Suppressor macrophage treated with lipopolysaccharide for 1 hour (primary cell): ENCODE data around the gene IL1RL1.

ENCODE experiments used
- DNase-seq, 3 donors: peaks; one replicate each; pipeline ENCODE4 v3.0.0-alpha.2; 2020 to 2022

Gene IL1RL1

DNA sequence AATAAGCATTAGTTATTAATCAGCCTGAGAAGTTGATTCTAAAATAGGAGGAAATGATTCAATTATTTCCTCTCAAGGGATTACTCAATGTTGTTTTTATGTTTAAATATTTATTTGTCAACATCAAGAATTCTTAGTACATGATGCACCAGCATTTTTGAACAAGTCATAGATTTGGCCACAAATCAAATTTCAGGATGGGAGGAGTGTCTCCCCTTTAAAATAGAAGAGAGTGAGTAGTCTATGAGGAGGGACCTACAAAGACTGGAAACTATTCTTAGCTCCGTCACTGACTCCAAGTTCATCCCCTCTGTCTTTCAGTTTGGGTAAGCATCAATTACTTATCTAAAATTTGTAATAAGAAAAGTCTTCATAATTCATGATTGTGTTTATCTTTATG lies 25.6 kb downstream of the IL1RL1 start:
- DNase-seq, result no peak

DNA sequence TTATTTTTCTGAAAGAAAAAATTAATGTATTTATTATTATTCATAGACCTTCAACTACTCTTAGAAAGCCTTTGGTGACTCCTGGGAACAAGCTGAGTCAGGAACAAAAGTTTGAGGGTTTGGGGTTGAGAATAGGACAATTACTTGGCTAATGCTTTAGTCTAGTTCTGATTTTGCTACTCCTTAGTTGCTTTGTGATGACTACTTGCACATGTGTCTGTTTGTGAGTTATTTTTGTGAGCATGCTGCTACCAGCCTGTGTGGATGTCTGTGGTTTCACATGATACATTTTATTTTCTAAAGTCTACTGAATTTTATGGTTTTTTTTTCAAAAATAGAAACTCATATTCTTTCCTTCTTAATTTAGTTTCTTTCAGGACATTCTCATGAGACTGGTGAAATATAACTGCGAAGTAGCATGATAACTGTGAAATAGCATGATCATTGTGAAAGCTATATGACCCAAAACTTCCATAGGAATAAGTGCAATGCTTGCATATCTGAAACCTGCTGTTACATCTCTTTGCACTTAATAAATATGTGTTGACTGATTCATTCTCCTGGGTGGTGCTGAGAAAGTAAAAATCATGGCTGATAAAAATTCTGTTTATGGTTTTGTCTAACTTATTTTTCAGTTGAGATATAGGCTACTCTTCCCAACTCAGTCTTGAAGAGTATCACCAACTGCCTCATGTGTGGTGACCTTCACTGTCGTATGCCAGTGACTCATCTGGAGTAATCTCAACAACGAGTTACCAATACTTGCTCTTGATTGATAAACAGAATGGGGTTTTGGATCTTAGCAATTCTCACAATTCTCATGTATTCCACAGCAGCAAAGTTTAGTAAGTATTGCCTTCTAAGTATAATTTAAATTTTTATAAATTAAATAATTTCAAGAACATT lies 26.4 kb downstream of the IL1RL1 start:
- DNase-seq, result no peak

- no peak for DNase-seq
Observed at GRCh38 chr2:102340778-102341177, 29.4 kb downstream of the IL1RL1 start.

DNA sequence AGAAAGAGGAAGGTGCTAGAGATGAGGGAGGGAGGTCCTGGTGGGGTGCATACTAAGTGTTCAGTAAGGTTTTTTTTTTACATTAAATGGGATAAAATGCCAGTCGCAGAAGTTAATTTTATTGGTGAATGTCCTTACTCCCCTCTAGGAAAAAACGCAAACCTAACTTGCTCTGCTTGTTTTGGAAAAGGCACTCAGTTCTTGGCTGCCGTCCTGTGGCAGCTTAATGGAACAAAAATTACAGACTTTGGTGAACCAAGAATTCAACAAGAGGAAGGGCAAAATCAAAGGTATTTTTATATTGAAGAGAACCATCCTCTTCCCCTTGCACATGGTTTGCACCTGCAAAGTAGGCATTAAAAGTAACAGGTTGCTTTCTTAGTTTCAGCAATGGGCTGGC lies 31.5 kb downstream of the IL1RL1 start:
- DNase-seq, result no peak

DNA sequence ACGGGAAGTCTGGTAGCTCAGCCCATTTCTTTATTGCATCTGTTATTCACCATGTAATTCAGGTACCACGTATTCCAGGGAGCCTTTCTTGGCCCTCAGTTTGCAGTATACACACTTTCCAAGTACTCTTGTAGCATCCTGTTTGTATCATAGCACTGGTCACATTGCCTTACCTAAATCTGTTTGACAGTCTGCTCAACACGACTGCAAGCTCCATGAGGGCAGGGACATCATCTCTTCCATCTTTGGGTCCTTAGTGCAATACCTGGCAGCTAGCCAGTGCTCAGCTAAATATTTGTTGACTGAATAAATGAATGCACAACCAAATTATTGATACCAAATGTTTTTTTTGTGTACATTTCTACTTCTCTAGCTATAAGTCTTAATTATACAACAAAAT lies 33.0 kb downstream of the IL1RL1 start:
- no peak for DNase-seq

DNA sequence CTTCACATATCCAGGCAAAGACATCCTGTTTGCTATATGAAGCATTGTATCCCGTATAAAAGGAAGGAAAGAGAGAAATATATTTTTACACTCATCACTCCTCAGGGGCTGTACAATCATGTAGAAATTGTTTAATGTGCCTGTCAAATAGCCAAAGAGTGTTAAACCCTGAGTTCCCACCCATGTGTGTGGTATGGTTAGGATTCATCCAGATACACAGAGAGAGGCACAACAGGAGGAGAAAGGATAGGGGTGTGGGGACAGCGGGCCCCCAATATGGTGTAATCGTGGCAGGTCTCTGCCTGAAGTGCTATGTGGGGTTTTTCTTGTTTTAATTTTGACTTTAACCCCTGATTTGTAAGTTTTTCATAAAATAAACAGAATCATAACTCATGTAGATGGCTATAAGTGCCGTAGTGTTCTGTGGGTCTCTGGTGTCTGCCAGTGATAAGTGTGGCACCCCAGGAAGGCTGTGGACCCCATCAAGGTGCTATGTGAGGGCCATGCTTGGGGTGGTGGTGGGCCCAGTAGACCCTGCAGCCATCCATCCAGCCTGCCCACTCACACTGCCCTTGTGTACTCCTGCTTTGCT lies 34.1 kb downstream of the IL1RL1 start:
- DNase-seq, result no peak

- DNase-seq, result no peak
Observed at GRCh38 chr2:102346381-102347130, 35.2 kb downstream of the IL1RL1 start.

DNA sequence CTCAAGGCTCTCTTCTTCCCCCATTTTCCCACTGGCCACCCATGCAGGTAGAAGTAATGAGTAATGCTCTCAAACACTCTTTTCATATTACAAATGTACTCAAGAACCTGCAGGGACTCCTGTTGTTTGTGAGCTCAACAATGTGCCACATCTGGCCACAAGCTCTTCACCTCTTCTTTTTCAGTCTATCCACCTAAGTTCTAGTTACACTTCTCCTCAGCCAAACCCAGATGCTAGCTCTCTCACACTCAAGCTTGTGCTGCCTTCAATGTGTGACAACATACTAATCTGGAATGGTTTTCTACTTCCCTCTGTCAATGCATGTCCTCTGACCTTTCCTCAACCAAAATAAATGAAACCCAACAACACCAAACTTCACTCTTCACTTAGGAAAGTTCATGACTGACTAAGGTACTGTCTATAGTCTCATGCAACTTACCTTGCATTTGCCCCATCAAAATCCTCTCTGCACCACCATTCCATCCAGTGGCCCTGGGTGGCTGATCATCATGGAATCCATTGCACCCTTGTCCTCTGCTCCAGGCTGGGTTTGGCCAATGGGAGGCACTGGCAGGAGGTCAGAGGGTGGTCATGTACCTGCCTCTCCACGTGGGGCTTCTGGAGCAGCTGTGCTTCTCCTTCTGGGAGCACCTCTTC lies 38.9 kb downstream of the IL1RL1 start:
- DNase-seq, result no peak

DNA sequence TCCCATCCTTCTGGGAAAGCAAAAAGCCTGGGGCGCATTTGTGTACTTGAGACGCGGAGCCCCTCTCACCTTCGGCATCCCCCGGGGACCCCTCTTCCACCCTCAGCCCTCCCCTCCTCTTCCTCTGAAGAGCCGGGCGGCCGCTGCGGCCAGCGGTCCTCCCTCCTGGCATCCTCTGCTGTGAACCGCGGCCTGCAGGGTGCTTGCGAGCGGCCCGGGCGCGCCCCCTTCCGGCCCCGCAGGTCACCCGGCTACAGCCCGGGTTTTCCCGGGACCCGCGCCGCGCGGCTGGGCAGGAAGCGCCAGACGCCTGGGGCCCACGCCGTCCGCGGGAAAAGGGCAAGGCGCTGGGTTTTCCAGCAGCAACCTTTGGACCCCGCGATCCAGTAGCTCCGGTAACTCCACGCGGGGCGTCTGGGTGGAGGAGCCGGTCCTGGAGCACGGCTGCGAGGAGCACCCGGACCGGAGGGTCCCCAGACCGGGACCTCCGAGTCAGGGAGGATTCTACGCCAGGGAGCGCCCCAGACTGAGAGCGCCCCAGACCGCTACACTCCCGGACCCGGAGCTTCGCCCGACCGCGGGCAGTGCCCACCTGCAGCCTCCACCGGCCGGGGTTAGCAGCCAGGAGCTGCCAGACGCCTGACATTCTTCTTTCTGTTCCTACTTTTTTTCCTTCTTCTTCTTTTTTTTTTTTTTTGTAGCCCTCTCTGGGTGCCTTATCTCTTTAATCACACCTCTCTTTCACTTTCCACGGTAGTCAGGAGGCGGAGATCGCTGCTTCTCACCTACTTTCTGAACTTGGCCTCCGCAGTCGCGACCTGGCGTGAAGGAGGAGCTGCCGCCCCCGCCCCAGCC lies 44.4 kb downstream of the IL1RL1 start, which contains the start of gene IL18R1:
Gene IL18R1, plus strand, starts transcription at position 271 of the 855 bp plus-strand sequence. CDS start 6,865 bp downstream, outside the sequence.
- DNase-seq, result peak; percentile 85 to 95 (median 89)

GRCh38 chr2:102356381-102356712 lies 45.0 kb downstream of the IL1RL1 start:
- no peak for DNase-seq

GRCh38 chr2:102356741-102357140 lies 45.4 kb downstream of the IL1RL1 start:
- DNase-seq, result no peak

- DNase-seq, result peak; percentile 49 to 77 (median 71)
Observed at GRCh38 chr2:102357937-102358336, 46.6 kb downstream of the IL1RL1 start.

DNA sequence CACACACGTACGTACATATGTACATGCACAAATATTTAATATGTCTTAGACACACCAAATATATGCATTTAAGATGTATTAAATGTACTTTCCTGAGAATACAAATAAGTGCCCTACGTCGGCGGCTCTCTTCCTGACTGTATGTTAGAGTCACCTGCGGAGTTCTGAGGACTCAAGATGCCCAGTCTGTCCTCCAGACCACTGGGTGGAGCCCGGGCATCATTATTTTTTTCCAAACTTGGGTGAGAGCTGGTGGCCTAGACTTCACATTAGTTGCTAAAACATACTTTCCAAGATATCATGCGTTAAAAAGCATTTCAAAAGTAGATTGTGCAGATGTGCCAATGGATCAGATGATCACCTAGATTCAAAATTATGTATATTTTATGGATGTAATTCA lies 47.1 kb downstream of the IL1RL1 start:
- DNase-seq, result no peak

- DNase-seq, result no peak
Observed at GRCh38 chr2:102359527-102359926, 48.2 kb downstream of the IL1RL1 start.

GRCh38 chr2:102361632-102362241 lies 50.4 kb downstream of the IL1RL1 start:
- DNase-seq, result no peak

DNA sequence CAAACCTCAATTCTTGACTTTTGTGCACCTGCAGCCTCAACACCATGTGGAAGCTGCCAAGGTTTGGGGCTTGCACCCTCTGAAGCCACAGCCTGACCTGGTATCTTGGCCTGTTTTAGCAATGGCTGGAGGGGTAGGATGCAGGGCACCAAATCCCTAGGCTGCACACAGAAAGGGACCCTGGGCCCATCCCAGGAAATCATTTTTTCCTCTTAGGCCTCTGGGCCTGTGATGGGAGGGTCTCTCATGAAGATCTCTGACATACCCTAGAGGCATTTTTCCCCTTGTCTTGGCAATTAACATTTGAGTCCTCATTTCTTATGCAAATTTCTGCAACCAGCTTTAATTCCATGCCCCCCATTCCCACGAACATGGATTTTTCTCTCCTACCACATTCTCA lies 54.4 kb downstream of the IL1RL1 start:
- no peak for DNase-seq

DNA sequence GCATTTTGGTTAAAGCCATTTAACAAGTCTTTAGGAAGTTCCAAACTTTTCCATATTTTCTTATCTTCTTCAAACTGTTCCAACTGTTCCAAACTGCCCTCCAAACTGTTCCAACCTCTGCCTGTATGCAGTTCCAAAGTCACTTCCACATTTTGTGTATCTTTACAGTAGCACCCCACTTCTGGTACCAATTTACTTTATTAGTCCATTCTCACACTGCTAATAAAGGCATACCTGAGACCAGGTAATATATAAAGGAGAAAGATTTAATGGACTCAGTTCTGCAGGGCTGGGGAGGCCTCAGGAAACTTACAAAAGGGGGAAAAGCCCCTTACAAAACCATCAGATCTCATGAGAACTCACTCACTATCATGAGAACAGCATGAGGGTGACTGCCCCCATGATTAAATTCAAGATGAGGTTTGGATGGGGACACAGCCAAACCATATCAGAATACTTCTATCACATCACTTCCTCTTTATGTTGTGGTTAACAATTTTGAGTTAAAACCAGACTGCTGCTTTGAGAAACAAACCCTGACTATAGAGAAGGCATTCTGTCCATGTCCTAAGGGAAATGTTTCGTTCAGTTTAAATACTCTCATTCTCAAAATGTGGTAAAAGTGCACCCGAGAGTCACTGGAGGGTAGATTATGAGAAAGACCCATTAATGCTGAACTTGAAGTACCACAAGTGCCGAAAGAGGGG lies 55.2 kb downstream of the IL1RL1 start:
- DNase-seq, result no peak

DNA sequence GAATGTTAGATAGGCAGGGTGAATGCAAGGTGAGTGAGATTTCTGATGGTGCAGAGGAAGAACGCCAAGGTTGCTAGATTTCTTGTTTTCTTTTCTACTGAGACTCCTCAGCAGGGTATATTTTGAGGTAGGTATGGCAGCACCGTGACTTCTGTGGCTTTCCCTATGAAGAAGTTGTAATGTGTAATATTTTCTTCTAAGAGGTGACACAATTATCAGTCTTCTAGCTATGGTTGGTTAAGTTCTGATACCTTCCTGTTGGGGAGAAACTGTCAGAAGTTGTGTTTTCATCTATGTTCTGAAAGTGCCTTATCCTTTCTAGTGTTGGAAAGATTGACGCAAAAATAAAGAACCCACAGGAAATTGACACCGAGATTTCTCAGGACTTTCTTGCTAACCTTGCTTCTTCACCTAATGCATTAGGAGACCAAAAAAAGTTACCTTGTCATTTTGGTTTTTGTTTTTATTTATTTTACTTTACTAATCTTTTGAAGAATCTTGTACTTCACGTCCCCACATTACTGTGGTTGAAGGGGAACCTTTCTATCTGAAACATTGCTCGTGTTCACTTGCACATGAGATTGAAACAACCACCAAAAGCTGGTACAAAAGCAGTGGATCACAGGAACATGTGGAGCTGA lies 56.1 kb downstream of the IL1RL1 start:
- DNase-seq, result no peak

GRCh38 chr2:102368461-102369109 lies 57.2 kb downstream of the IL1RL1 start:
- DNase-seq, result no peak

DNA sequence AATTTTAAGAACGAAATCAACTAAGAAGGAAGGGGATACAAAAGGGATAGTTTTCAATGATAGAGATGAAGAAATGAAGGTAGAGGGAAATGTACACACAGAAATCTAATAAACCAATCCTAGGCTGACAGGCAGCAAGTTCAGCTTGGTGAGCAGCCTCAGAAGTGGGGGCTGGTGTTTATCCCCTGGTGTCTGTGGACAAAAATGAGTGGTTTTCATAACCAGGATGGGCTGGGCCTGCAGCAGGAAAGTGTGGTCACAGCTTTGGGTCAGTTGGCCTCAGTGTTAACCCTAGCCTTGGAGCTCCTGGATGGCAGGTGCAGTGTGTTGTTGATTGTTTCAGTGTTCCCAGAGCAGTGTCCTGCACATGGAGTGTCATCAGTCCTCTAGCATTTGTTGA lies 58.5 kb downstream of the IL1RL1 start:
- no peak for DNase-seq
